Ishikawa (cell line): Measurements from ENCODE around the gene BCAN.

Experiments used
- CEBPB ChIP-seq: IDR thresholded peaks from 2 replicates; pipeline ENCODE4 v1.6.1; 2012
- CREB1 ChIP-seq: IDR thresholded peaks from 2 replicates; pipeline ENCODE4 v1.6.1; 2012; ENCODE audit warnings: low read depth
- EGR1 ChIP-seq: IDR thresholded peaks from 2 replicates; pipeline ENCODE4 v1.6.1; 2012
- EP300 ChIP-seq: IDR thresholded peaks from 2 replicates; pipeline ENCODE4 v1.6.1; 2012; ENCODE audit warnings: borderline replicate concordance
- FOXM1 ChIP-seq: IDR thresholded peaks from 2 replicates; pipeline ENCODE4 v1.6.1; 2012; ENCODE audit warnings: low read depth, borderline replicate concordance
- NFIC ChIP-seq: IDR thresholded peaks from 2 replicates; pipeline ENCODE4 v1.6.1; 2012
- RAD21 ChIP-seq: IDR thresholded peaks from 2 replicates; pipeline ENCODE4 v1.6.1; 2012; ENCODE audit warnings: low read depth
- TAF1 ChIP-seq: IDR thresholded peaks from 2 replicates; pipeline ENCODE4 v1.6.1; 2012; ENCODE audit warnings: low read depth, mild to moderate bottlenecking
- TCF12 ChIP-seq: IDR thresholded peaks from 2 replicates; pipeline ENCODE4 v1.6.1; 2012; ENCODE audit warnings: low read depth
- TEAD4 ChIP-seq: IDR thresholded peaks from 2 replicates; pipeline ENCODE4 v1.6.1; 2012
- YY1 ChIP-seq: IDR thresholded peaks from 2 replicates; pipeline ENCODE4 v1.6.1; 2012; ENCODE audit warnings: low read depth
- ZBTB7A ChIP-seq: IDR thresholded peaks from 2 replicates; pipeline ENCODE4 v1.6.1; 2012; ENCODE audit warnings: low read depth
- TF ChIP-seq, protein P1 (sequence below): IDR thresholded peaks from 2 replicates; pipeline ENCODE4 v1.6.1; 2012; ENCODE audit warnings: low read depth, mild to moderate bottlenecking
- TF ChIP-seq, protein P2 (sequence below): IDR thresholded peaks from 2 replicates; pipeline ENCODE4 v1.6.1; 2012
- TF ChIP-seq, protein P3 (sequence below): IDR thresholded peaks from 2 replicates; pipeline ENCODE4 v1.6.1; 2012

The BCAN gene

DNA sequence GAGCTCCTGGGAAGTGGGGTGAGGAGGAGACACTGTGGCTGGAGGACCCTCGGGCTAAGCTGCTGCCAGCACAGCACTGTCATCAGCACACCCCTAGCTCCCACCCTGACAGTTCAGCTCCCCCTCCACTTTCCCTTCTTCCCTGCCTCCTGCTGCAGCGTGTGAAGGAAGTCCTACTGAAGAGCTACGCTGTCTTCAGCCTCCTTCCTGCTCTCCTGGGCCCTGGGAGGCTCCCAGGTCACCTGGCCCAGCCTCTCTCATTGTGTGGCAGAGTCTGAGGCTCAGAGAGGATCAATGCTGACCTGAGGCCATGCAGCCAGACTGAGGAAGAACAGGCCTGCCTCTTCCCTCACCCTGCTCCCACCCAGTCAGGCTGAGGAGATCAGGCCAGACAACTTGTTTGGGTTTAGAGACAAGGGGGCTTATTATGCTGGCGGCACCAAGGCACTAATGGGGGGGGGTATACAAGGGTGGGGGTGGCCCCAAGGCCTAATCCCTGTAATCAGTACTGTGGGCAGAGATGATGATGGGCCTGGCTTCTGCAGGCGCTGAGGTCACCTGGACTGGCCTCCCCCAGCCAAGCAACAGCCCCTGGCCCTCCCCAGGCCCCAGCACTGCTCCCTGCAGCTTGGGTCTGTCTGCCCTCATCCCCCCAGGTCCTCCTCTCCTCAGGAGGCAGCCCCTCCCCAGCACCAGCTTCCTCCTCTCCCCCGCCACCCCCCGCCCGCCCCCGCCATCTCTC, 26.2 kb downstream of the BCAN start:
- no peak for TF ChIP-seq RAD21
- TF ChIP-seq TEAD4, result no peak
- TF ChIP-seq, protein P1, sequence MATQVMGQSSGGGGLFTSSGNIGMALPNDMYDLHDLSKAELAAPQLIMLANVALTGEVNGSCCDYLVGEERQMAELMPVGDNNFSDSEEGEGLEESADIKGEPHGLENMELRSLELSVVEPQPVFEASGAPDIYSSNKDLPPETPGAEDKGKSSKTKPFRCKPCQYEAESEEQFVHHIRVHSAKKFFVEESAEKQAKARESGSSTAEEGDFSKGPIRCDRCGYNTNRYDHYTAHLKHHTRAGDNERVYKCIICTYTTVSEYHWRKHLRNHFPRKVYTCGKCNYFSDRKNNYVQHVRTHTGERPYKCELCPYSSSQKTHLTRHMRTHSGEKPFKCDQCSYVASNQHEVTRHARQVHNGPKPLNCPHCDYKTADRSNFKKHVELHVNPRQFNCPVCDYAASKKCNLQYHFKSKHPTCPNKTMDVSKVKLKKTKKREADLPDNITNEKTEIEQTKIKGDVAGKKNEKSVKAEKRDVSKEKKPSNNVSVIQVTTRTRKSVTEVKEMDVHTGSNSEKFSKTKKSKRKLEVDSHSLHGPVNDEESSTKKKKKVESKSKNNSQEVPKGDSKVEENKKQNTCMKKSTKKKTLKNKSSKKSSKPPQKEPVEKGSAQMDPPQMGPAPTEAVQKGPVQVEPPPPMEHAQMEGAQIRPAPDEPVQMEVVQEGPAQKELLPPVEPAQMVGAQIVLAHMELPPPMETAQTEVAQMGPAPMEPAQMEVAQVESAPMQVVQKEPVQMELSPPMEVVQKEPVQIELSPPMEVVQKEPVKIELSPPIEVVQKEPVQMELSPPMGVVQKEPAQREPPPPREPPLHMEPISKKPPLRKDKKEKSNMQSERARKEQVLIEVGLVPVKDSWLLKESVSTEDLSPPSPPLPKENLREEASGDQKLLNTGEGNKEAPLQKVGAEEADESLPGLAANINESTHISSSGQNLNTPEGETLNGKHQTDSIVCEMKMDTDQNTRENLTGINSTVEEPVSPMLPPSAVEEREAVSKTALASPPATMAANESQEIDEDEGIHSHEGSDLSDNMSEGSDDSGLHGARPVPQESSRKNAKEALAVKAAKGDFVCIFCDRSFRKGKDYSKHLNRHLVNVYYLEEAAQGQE, result no peak
- TF ChIP-seq CEBPB, result no peak
- TF ChIP-seq CREB1, result no peak
- TF ChIP-seq, protein P2, sequence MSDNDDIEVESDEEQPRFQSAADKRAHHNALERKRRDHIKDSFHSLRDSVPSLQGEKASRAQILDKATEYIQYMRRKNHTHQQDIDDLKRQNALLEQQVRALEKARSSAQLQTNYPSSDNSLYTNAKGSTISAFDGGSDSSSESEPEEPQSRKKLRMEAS, result no peak
- no peak for TF ChIP-seq EGR1
- no peak for TF ChIP-seq NFIC
- no peak for TF ChIP-seq ZBTB7A
- TF ChIP-seq YY1, result no peak

DNA sequence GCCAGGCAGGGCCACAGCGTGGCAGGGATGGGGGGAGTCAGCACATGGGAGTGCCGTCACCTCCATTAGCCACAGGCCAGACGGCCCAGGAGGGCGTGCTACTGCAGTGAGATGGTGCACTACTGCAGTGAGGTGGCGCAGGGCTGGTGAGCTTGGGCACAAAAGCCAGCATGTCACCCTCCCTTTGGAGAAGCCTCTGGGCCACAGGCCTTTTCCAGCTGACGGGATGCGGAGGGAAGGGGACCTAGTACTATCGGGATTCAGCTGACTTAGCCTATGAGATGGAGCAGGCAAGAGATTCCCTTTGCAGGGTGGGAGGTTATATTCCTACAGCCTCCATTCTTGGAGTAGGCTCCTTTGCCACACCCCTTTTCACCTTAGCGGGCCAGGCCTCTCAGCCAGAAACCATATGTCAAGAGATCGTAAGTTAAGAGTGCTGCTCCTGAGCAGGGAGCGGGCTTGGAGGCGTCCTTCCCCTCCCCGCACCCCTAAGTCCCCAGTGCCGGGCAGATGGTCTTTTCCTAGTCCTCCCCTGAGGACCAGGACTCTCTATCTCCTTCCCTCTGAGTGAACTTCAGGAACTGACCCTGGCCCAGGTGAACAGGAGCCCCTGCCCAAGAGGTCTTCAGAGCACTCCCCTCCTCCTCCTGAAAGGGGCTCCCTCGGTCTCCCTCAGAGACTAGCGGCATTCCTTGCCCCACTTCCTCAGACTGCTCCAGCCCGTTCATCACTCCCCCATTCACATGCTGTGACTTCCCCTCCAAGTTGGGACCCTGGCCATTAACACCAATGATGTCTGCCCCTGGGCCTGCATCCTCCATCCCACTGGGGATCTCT, 27.1 kb downstream of the BCAN start:
- no peak for TF ChIP-seq NFIC
- no peak for TF ChIP-seq RAD21

DNA sequence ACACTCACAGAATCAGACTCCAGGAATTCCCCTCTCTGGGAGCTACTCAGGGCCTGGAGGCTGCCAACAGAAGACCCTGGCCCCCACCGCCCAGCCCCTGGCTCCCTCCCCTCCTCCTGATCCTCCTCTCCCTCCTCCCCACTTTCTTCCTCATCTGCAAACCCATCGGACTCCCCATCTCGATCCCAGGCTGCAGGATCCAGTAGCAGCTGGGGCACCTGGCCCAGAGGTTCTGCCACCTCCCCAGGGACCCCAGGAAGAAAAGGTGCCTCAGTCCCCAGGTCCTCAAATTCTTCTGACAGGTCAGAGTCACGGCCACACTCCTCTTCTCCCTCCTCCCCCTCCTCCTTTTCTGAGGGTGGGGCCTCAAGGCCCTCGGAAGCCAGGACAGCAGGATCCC, 27.9 kb downstream of the BCAN start:
- TF ChIP-seq, protein P2, result no peak
- TF ChIP-seq, protein P3, sequence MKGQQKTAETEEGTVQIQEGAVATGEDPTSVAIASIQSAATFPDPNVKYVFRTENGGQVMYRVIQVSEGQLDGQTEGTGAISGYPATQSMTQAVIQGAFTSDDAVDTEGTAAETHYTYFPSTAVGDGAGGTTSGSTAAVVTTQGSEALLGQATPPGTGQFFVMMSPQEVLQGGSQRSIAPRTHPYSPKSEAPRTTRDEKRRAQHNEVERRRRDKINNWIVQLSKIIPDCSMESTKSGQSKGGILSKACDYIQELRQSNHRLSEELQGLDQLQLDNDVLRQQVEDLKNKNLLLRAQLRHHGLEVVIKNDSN, result no peak
- no peak for TF ChIP-seq CEBPB
- TF ChIP-seq NFIC, result no peak
- no peak for TF ChIP-seq TAF1
- TF ChIP-seq FOXM1, result no peak
- TF ChIP-seq ZBTB7A, result no peak
- no peak for TF ChIP-seq YY1
- TF ChIP-seq RAD21, result no peak
- TF ChIP-seq, protein P1, result no peak
- no peak for TF ChIP-seq EP300
- TF ChIP-seq EGR1, result no peak

DNA sequence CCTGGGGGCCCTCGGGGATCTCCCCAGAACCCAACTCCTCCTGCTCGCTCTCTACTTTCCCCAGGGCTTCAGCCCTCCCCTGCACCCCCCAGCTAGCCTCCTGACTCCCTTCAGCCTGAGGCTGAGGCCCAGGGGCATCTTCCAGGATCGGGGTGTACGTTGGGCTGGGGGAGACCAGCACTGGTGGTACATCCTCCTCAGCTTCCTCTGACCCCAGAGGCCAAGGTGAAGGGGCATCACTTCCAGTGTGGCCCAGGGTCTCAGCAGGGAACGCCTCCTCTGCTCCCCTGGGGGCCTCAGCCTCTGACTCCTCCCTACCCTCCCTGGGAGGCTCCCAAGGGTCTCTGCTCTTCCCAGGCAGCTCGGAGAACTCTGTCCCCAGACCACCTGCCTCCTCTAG, 28.4 kb downstream of the BCAN start:
- TF ChIP-seq, protein P1, result no peak
- TF ChIP-seq RAD21 (no peak), FOXM1 (no peak), EGR1 (no peak), TAF1 (no peak), EP300 (no peak)
- TF ChIP-seq, protein P2, result no peak

DNA sequence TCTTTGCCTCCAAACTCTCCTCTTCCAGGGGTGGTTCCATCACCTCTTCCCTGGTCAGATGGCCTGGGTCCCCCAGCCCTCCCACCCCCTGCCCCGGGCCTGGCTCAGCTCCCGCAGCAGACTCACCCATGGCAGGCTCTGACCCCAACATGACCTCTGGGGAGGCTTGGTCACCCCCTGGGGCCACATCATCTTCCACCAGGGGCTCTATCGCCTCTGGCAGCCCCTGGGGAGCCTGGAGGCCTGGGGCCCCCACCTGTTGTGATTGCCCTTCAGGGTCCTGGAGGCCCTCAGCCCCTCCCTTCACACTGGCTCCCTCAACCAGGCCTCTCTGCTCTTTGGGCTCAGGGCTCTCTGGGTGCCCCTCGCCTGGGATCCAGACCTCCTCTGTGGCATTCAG, 28.9 kb downstream of the BCAN start:
- TF ChIP-seq, protein P2, result no peak
- TF ChIP-seq EGR1, result no peak
- TF ChIP-seq, protein P1, result no peak
- TF ChIP-seq TEAD4, result no peak
- no peak for TF ChIP-seq CEBPB
- TF ChIP-seq NFIC, result no peak
- no peak for TF ChIP-seq TCF12
- TF ChIP-seq RAD21, result no peak
- TF ChIP-seq TAF1, result no peak
- no peak for TF ChIP-seq FOXM1
- TF ChIP-seq ZBTB7A, result no peak
- TF ChIP-seq, protein P3, result no peak
- TF ChIP-seq CREB1, result no peak
- TF ChIP-seq YY1, result no peak
- TF ChIP-seq EP300, result no peak
